GM21447 (cell line): ENCODE results near the gene LTV1.
"Not testable (repeated sequence)": the region's sequence is repeated elsewhere in the genome, so short reads cannot be mapped to it uniquely, and the experiment has no call there.

Experiments
- ATAC-seq: cut with Tn5 transposase; IDR thresholded peaks from one replicate; pipeline ENCODE4 v1.9.1; 2021; ENCODE audit not compliant: unreplicated experiment

The LTV1 gene

DNA sequence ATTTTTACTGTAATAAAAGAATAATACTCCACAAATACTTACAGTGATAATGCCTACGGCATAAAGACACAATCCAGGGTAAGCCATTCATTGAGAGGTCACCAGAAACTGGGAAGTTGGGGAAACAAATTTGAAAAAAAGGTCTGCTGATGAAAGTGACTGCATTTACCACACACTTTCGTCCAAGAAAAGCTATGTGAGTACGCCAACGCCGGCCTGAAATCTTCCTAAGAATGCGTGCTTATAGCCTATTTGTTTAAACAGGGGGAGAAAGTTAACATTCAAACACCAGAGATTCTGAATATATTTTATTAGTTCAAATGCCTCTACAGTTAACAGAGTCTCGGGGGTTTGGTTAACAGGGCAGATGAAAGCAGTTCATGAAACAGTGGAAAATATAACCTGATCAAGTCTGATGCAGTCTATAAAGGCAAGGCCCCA is 657 bp upstream of the LTV1 start:
- ATAC-seq, result peak; percentile 12

DNA sequence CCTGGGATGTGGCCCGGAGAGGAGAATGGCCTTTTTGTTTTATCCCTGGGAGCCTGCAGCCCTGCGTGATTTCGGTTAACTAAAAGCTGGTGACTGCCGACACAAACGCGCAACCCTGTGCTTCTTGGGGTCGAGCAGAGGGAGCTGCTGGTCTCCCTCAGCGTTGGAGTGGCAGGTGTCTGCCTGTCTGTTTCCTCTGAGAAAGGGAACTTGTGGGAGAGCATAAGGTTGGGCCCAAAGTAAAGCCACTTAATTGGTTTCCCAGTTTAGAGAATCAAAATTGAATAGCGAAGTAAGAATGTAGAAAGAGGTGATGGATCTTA is 500 bp downstream of the LTV1 start:
- ATAC-seq, result peak; percentile 7

DNA sequence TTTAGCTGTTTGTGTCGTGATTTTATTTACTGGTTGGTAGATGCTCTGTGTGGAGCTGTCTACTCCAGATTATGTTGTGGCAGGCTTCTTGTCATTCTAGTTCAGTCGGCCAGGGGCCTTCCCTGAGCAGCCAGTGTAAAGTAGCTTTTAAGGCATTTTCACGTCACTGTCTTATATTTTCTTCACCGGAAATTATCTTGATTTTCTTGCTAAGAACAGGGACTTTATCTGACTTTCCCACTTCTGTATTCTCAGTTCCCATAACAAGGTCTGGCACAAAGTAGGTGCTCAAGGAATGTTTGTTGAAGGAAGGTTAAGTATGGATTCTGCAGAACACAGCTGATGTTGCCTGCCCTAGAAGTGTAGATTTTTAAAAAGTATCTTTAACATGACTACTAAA is 868 bp downstream of the LTV1 start:
- no peak for ATAC-seq

DNA sequence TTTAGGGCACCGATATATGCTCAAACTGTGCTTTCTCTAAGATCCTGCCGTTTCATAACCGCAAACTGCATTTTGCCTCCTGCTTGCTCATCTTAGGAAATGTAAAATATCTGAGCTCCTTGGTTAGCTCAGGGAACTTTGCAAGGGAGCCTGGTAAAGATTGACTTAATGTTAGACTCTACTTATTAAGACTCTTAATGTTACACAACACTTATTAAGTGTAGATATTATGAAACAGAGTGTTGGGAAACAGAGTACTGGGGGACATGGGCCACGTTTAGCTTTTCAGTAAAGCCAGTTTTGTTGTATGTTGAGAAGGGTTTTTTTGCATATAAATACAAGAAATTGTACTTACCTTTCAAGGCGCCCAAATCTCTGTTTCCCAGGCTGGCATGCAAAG is 1.9 kb downstream of the LTV1 start:
- ATAC-seq, result no peak

- ATAC-seq, result not testable (repeated sequence)
Observed at GRCh38 chr6:143851706-143852105, 8.6 kb downstream of the LTV1 start.

DNA sequence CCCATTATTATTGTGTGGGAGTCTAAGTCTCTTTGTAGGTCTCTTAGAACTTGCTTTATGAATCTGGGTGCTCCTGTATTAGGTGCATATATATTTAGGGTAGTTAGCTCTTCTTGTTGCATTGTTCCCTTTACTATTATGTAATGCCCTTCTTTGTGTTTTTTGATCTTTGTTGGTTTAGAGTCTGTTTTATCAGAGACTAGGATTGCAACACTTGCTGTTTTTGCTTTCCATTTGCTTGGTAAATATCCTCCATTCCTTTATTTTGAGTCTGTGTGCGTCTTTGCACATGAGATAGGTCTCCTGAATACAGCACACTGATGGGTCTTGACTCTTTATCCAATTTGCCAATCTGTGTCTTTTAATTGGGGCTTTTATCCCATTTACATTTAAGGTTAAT is 11.9 kb downstream of the LTV1 start:
- not testable (repeated sequence) for ATAC-seq

DNA sequence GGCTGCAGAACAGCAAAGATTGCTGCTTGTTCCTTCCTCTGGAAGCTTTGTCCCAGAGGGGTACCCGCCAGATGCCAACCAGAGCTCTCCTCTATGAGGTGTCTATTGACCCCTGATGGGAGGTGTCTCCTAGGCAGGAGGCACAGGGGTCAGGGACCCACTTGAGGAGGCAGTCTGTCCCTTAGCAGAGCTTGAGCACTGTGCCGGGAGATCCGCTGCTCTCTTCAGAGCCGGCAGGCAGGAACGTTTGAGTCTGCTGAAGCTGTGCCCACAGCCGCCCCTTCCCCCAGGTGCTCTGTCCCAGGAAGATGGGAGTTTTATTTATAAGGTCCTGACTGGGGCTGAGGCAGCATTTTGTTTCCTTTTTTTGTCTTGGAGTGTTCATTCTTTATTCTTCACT is 13.6 kb downstream of the LTV1 start:
- not testable (repeated sequence) for ATAC-seq

DNA sequence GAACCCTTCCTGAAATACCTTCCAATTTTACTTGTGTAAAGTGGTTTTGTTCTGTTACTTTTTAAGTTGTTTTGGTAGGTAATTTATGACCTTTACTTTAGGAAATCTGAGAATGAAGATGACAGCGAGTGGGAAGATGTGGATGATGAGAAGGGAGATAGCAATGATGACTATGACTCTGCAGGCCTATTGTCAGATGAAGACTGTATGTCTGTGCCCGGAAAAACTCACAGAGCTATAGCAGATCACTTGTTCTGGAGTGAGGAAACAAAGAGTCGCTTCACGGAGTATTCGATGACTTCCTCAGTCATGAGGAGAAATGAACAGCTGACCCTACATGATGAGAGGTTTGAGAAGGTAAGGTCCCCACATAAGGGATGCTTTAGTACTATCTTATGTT is 14.5 kb downstream of the LTV1 start:
- ATAC-seq, result no peak

GRCh38 chr6:143859891-143860660 is 16.9 kb downstream of the LTV1 start:
- ATAC-seq, result no peak

DNA sequence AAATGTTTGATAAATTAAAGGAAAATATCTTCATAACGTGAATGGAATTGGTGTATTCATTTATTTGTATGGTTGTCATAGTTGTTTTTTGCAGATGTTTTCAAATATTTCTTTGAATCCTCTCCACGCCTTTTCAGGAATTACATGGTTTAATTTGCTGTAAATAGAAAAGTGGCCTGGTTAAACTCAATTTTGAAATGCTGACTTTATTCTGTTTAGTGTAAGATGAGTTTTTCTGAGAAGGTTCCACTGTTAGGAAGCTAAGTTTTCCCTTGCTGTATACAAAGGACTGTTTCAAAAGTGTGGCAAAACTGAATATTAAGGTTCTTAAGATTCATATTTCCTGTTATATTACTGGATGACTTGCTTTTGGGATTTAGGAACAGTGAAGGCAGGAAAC is 20.6 kb downstream of the LTV1 start:
- ATAC-seq, result no peak

GRCh38 chr6:143864234-143864633 is 21.1 kb downstream of the LTV1 start, which contains the start of gene ZC2HC1B:
Gene ZC2HC1B (plus strand): TSS chr6:143864474. CDS start chr6:143864540, 66 bp downstream.
- ATAC-seq, result no peak

DNA sequence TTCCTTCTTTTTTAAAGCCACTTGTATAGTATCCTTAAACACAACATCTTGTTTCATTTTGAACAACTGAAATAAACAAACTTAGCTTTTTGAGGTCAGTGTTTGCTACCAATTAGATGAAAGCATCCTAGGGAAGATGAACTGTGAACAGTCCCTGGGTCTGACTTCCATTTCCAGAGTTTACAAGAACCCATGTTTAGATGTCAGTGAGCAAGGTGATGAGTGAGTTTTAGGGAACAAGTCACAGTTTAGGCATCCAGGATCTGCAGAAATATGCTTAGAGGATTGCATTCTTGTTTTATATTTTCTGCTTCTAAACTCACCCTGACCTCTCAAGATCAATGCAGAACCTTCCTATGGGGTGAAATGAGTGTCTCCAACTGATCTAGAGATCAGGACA is 24.1 kb downstream of the LTV1 start:
- no peak for ATAC-seq

DNA sequence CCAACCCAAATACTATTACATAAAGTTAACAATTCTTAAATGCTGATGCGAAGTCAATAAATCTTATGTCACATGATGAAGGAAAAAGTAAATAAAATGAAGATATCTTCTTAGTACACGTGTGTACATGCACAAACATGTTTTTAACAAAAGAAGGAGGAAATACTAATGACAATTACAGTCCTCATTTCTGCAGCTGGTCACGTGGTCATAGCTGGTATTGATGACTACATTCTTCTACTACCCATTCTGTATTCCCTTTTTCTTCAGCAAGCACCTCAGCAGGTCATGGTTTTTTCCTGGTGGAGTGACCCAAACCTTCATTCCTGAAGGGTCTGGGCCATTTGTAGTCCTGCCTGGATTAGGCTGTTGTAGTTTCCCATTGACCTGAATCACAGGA is 25.7 kb downstream of the LTV1 start:
- ATAC-seq, result not testable (repeated sequence)

DNA sequence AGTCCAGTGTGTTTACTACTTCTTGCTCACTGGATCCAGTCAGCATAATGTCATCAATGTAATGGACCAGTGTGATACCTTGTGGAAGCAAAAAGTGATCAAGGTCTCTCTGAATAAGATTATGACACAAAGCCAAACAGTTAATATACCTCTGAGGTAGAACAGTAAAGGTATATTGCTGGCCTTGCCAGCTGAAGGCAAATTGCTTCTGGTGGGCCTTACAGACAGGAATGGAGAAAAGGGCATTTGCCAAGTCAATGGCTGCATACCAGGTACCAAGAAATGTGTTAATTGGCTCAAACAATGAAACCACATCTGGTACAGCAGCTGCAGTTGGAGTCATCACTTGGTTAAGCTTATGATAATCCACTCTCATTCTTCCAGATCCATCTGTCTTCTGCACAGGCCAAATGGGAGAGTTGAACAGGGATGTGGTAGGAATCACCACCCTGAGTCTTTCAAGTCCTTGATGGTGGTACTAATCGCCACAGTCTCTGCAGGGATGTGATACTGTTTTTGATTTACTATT is 28.1 kb downstream of the LTV1 start:
- not testable (repeated sequence) for ATAC-seq

DNA sequence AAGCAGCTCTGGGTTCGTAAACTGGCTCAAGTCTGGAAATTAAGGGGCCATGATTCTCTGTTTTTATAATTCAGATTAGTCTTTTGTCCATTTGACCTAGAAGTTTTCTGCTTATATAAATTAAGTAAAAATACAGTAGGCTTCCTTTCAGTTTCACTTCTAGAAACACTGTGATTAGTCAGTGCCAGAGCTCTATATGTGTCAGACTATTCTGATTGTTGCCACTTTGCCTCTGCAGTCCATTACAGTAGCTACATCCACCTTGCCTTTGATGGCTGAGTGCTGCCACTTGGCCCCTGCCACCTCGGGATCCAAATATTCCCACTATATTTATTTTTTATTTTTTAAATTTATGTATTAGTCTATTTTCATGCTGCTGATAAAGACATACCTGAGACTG is 29.1 kb downstream of the LTV1 start:
- peak; percentile 86 for ATAC-seq

- not testable (repeated sequence) for ATAC-seq
Observed at GRCh38 chr6:143873600-143873999, 30.5 kb downstream of the LTV1 start.

DNA sequence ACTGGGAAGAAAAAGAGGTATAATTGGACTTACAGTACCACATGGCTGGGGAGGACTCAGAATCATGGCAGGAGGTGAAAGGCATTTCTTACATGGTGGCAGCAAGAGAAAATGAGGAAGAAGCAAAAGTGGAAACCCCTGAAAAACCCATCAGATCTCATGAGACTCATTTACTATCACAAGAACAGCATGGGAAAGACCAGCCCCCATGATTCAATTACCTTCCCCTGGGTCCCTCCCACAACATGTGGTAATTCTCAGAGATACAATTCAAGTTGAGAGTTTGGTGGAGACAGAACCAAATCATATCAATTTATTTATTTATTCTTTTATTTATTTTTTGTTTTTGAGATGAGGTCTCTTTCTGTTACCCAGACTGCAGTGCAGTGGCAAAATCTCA is 31.4 kb downstream of the LTV1 start:
- not testable (repeated sequence) for ATAC-seq

DNA sequence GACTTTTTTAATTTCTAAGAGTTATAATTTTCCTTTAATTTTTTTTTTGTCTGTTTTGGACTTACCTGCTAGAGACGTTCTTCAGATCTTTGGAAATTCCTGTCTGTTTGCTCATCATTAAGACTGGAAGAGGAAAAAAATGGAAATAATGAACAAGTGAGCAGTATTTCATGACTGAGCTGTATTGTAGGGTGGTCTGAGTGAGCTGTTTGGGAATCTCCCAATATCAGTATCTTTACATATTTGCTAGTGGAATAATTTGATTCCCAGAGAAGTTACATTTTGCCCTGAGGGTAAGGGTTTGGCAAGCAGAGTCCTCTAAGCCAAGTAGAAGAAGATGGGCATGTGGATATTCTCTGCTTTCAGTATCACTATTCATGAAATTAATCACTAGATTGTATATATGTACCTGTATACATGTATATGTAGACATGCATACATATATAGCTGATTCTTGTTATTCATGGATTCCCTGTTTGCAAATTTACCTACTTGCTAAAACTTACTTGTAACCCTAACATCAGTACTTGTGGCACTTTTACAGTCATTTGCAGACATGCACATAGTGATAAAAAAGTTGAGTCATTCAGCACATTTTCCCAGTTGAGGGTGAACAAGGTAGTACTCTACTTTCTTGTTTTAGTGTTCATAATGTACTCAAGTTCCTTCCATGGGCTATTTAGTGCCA is 34.6 kb downstream of the LTV1 start:
- no peak for ATAC-seq

DNA sequence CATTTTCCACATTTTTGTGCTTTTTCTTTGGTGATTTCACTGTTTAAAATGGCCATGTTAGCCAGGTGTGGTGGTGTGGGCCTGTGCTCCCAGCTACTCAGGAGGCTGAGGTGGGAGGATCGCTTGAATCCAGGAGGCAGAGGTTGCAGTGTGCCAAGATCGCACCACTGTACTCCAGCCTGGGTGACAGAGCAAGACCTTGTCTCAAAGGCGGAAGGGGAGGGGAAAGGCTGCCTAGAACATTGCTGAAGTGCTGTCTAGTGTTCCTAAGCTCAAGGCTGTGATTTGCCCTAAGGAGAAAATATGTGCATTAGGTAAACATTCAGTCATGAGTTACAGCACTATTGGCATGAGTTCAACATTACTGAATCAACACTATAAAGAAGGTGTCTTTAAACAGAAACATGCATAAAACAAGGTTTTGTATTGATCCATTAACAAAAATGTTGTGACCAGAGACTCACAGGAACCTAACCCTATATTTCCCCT is 35.2 kb downstream of the LTV1 start:
- no peak for ATAC-seq

GRCh38 chr6:143880412-143880811 is 37.3 kb downstream of the LTV1 start:
- no peak for ATAC-seq

- ATAC-seq, result no peak
Observed at GRCh38 chr6:143882401-143882930, 39.3 kb downstream of the LTV1 start.
